RWPE2 (cell line): ENCODE measurements around the gene HPSE.
"Not testable (repeated sequence)": the region's sequence is repeated elsewhere in the genome, so short reads cannot be mapped to it uniquely, and the experiment has no call there.

Experiments used
- ATAC-seq: fragments of 200-7000 bp; cut with Tn5 transposase; 3 replicates; pipeline ENCODE4 v1.9.1; 2021; ENCODE audit warnings: low read depth
- DNase-seq: peaks from one replicate; pipeline ENCODE4 v3.0.0-alpha.2; 2020; ENCODE audit warnings: low spot score
- H3K27ac ChIP-seq: fragments of 450-650 bp; 2 replicates; pipeline ENCODE4 v1.5.1; 2017; ENCODE audit warnings: mild to moderate bottlenecking; ENCODE audit not compliant: poor library complexity, severe bottlenecking
- H3K27me3 ChIP-seq: fragments of 250-450 bp; sonication (Bioruptor Pico); 2 replicates; pipeline ENCODE4 v1.5.1; 2021; ENCODE audit warnings: mild to moderate bottlenecking, moderate library complexity; ENCODE audit not compliant: insufficient read depth, poor library complexity, severe bottlenecking
- H3K36me3 ChIP-seq: fragments of 250-450 bp; sonication (Bioruptor Pico); 2 replicates; pipeline ENCODE4 v1.5.1; 2020; ENCODE audit warnings: low read depth, mild to moderate bottlenecking, moderate library complexity
- H3K4me1 ChIP-seq: fragments of 250-450 bp; sonication (Bioruptor Pico); 2 replicates; pipeline ENCODE4 v1.5.1; 2021; ENCODE audit warnings: mild to moderate bottlenecking, moderate library complexity; ENCODE audit not compliant: insufficient read depth, poor library complexity, severe bottlenecking
- H3K4me3 ChIP-seq: fragments of 250-450 bp; sonication (Bioruptor Pico); 2 replicates; pipeline ENCODE4 v1.5.1; 2021; ENCODE audit warnings: mild to moderate bottlenecking, moderate library complexity; ENCODE audit not compliant: severe bottlenecking
- H3K9me3 ChIP-seq: fragments of 250-450 bp; sonication (Bioruptor Pico); 2 replicates; pipeline ENCODE4 v1.5.1; 2021; ENCODE audit warnings: mild to moderate bottlenecking, moderate library complexity; ENCODE audit not compliant: severe bottlenecking
- CTCF ChIP-seq: fragments of 450-650 bp; IDR thresholded peaks from one replicate; pipeline ENCODE4 v1.5.1; 2017; ENCODE audit warnings: mild to moderate bottlenecking, moderate library complexity; ENCODE audit not compliant: poor library complexity, severe bottlenecking

HPSE gene

GRCh38 chr4:83326546-83326945 is 8.1 kb downstream of the HPSE start:
- H3K4me1 ChIP-seq: peaks cover 10% of the 10 kb centered on the region
- no peak overlapping the region for H3K4me3 ChIP-seq
- no peaks in the 10 kb centered on the region for H3K36me3 ChIP-seq
- DNase-seq: no peak
- H3K9me3 ChIP-seq: no peaks in the 10 kb centered on the region
- no peak for TF ChIP-seq CTCF
- no peak for ATAC-seq
- H3K27ac ChIP-seq: no peak overlapping the region
- no peaks in the 10 kb centered on the region for H3K27me3 ChIP-seq

- H3K36me3 ChIP-seq, H3K4me3 ChIP-seq, H3K27me3 ChIP-seq, H3K27ac ChIP-seq, H3K4me1 ChIP-seq, H3K9me3 ChIP-seq, DNase-seq, ATAC-seq: not testable (repeated sequence)
These were observed 9.3 kb downstream of the HPSE start for GRCh38 chr4:83325306-83325705.

GRCh38 chr4:83323136-83323535 is 11.5 kb downstream of the HPSE start:
- Histone ChIP-seq H3K4me1 (no peaks in the 10 kb centered on the region), H3K4me3 (no peak overlapping the region), H3K9me3 (no peaks in the 10 kb centered on the region), H3K27ac (no peak overlapping the region), H3K27me3 (no peaks in the 10 kb centered on the region), H3K36me3 (no peaks in the 10 kb centered on the region; the same call in 1 of the 2 replicates)
- no peak for TF ChIP-seq CTCF
- ATAC-seq (no peak), DNase-seq (no peak)

GRCh38 chr4:83320548-83320947 is 14.1 kb downstream of the HPSE start:
- peak; percentile 21; the same call in 1 of the 3 replicates for ATAC-seq
- TF ChIP-seq CTCF: no peak
- Histone ChIP-seq H3K4me3 (no peak overlapping the region), H3K27ac (peak overlapping the region; percentile 0), H3K9me3 (no peaks in the 10 kb centered on the region), H3K27me3 (no peaks in the 10 kb centered on the region), H3K4me1 (peaks cover 11% of the 10 kb centered on the region), H3K36me3 (no peaks in the 10 kb centered on the region; the same call in 1 of the 2 replicates)
- no peak for DNase-seq

- H3K27me3 ChIP-seq: no peaks in the 10 kb centered on the region
- no peak overlapping the region for H3K27ac ChIP-seq
- no peak for TF ChIP-seq CTCF
- no peak overlapping the region for H3K4me3 ChIP-seq
- H3K9me3 ChIP-seq: no peaks in the 10 kb centered on the region
- ATAC-seq (no peak), DNase-seq (no peak)
- H3K4me1 ChIP-seq: peaks cover 11% of the 10 kb centered on the region
- no peaks in the 10 kb centered on the region; the same call in 1 of the 2 replicates for H3K36me3 ChIP-seq
These were observed 16.0 kb downstream of the HPSE start for GRCh38 chr4:83318666-83319065.
